Ishikawa (cell line): ENCODE results near the gene PRICKLE1.

Source experiments
- EGR1 ChIP-seq: IDR thresholded peaks from 2 replicates; pipeline ENCODE4 v1.6.1; 2012
- TAF1 ChIP-seq: IDR thresholded peaks from 2 replicates; pipeline ENCODE4 v1.6.1; 2012; ENCODE audit warnings: low read depth, mild to moderate bottlenecking
- TEAD4 ChIP-seq: IDR thresholded peaks from 2 replicates; pipeline ENCODE4 v1.6.1; 2012
- YY1 ChIP-seq: IDR thresholded peaks from 2 replicates; pipeline ENCODE4 v1.6.1; 2012; ENCODE audit warnings: low read depth
- TF ChIP-seq, protein P1 (sequence below): IDR thresholded peaks from 2 replicates; pipeline ENCODE4 v1.6.1; 2012
- TF ChIP-seq, protein P2 (sequence below): IDR thresholded peaks from 2 replicates; pipeline ENCODE4 v1.6.1; 2012; ENCODE audit warnings: low read depth, mild to moderate bottlenecking

GRCh38 chr12:42556917-42557316 lies 32.6 kb downstream of the PRICKLE1 start:
- TF ChIP-seq TEAD4 (no peak), EGR1 (no peak), TAF1 (no peak), YY1 (no peak)
- TF ChIP-seq, protein P1, sequence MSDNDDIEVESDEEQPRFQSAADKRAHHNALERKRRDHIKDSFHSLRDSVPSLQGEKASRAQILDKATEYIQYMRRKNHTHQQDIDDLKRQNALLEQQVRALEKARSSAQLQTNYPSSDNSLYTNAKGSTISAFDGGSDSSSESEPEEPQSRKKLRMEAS, result no peak
- TF ChIP-seq, protein P2, sequence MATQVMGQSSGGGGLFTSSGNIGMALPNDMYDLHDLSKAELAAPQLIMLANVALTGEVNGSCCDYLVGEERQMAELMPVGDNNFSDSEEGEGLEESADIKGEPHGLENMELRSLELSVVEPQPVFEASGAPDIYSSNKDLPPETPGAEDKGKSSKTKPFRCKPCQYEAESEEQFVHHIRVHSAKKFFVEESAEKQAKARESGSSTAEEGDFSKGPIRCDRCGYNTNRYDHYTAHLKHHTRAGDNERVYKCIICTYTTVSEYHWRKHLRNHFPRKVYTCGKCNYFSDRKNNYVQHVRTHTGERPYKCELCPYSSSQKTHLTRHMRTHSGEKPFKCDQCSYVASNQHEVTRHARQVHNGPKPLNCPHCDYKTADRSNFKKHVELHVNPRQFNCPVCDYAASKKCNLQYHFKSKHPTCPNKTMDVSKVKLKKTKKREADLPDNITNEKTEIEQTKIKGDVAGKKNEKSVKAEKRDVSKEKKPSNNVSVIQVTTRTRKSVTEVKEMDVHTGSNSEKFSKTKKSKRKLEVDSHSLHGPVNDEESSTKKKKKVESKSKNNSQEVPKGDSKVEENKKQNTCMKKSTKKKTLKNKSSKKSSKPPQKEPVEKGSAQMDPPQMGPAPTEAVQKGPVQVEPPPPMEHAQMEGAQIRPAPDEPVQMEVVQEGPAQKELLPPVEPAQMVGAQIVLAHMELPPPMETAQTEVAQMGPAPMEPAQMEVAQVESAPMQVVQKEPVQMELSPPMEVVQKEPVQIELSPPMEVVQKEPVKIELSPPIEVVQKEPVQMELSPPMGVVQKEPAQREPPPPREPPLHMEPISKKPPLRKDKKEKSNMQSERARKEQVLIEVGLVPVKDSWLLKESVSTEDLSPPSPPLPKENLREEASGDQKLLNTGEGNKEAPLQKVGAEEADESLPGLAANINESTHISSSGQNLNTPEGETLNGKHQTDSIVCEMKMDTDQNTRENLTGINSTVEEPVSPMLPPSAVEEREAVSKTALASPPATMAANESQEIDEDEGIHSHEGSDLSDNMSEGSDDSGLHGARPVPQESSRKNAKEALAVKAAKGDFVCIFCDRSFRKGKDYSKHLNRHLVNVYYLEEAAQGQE, result no peak
